ENCODE results near the gene MBD3L1.

GRCh38 chr19:8794823-8795222 is 37.4 kb upstream of the MBD3L1 start:
- TF ChIP-seq, protein P1, sequence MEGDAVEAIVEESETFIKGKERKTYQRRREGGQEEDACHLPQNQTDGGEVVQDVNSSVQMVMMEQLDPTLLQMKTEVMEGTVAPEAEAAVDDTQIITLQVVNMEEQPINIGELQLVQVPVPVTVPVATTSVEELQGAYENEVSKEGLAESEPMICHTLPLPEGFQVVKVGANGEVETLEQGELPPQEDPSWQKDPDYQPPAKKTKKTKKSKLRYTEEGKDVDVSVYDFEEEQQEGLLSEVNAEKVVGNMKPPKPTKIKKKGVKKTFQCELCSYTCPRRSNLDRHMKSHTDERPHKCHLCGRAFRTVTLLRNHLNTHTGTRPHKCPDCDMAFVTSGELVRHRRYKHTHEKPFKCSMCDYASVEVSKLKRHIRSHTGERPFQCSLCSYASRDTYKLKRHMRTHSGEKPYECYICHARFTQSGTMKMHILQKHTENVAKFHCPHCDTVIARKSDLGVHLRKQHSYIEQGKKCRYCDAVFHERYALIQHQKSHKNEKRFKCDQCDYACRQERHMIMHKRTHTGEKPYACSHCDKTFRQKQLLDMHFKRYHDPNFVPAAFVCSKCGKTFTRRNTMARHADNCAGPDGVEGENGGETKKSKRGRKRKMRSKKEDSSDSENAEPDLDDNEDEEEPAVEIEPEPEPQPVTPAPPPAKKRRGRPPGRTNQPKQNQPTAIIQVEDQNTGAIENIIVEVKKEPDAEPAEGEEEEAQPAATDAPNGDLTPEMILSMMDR (IDR thresholded peaks at IDR 0.05) = no peak
- no peak for TF ChIP-seq POLR2A (IDR thresholded peaks at IDR 0.05)
